Stimulated activated CD4-positive, alpha-beta T cell treated with anti-CD3 and anti-CD28 coated beads, Interleukin-12 subunit alpha, Interleukin-12 subunit beta, amount 100 ng/mL, for 24 hours (primary cell): ENCODE results near the gene INSRR.

Experiments used
- DNase-seq, 2 experiments: peaks; one replicate each; pipeline ENCODE4 v3.0.0-alpha.2; 2020; ENCODE audit warnings: low read depth in 2 of 2

The INSRR gene

GRCh38 chr1:156851779-156852417 is 7.0 kb downstream of the INSRR start:
- no peak for DNase-seq

GRCh38 chr1:156849151-156849496 is 9.8 kb downstream of the INSRR start:
- no peak for DNase-seq

GRCh38 chr1:156848461-156849150 is 10.3 kb downstream of the INSRR start:
- DNase-seq = peak in 1 of 2 experiments; percentile 67

- DNase-seq = no peak
These were observed 11.1 kb downstream of the INSRR start for GRCh38 chr1:156847591-156848460.

- DNase-seq = no peak
These were observed 12.3 kb downstream of the INSRR start for GRCh38 chr1:156846643-156847042.

GRCh38 chr1:156845953-156846545 is 12.9 kb downstream of the INSRR start:
- DNase-seq = no peak

- DNase-seq = no peak
These were observed 13.6 kb downstream of the INSRR start for GRCh38 chr1:156845055-156845952.

GRCh38 chr1:156844638-156845037 is 14.3 kb downstream of the INSRR start:
- no peak for DNase-seq

GRCh38 chr1:156844102-156844501 is 14.8 kb downstream of the INSRR start:
- no peak for DNase-seq

GRCh38 chr1:156842618-156843300 is 16.2 kb downstream of the INSRR start:
- no peak for DNase-seq

GRCh38 chr1:156841295-156841855 is 17.5 kb downstream of the INSRR start:
- no peak for DNase-seq

GRCh38 chr1:156840898-156841279 is 18.0 kb downstream of the INSRR start:
- DNase-seq = no peak

GRCh38 chr1:156840186-156840897 is 18.6 kb downstream of the INSRR start:
- DNase-seq = no peak

GRCh38 chr1:156839426-156840109 is 19.3 kb downstream of the INSRR start:
- DNase-seq = no peak

- no peak for DNase-seq
These were observed 19.9 kb downstream of the INSRR start for GRCh38 chr1:156838972-156839371.

GRCh38 chr1:156836892-156837291 is 22.0 kb downstream of the INSRR start:
- DNase-seq = no peak

- DNase-seq = no peak
These were observed 22.8 kb downstream of the INSRR start for GRCh38 chr1:156836041-156836654.

- DNase-seq = no peak
These were observed 24.6 kb downstream of the INSRR start for GRCh38 chr1:156834322-156834721.

- DNase-seq = no peak
These were observed 25.3 kb downstream of the INSRR start for GRCh38 chr1:156833603-156834002.
